Measurements from ENCODE around the gene ZNF37A.
"Not testable (repeated sequence)": the region's sequence is repeated elsewhere in the genome, so short reads cannot be mapped to it uniquely, and the experiment has no call there.

The ZNF37A gene

DNA sequence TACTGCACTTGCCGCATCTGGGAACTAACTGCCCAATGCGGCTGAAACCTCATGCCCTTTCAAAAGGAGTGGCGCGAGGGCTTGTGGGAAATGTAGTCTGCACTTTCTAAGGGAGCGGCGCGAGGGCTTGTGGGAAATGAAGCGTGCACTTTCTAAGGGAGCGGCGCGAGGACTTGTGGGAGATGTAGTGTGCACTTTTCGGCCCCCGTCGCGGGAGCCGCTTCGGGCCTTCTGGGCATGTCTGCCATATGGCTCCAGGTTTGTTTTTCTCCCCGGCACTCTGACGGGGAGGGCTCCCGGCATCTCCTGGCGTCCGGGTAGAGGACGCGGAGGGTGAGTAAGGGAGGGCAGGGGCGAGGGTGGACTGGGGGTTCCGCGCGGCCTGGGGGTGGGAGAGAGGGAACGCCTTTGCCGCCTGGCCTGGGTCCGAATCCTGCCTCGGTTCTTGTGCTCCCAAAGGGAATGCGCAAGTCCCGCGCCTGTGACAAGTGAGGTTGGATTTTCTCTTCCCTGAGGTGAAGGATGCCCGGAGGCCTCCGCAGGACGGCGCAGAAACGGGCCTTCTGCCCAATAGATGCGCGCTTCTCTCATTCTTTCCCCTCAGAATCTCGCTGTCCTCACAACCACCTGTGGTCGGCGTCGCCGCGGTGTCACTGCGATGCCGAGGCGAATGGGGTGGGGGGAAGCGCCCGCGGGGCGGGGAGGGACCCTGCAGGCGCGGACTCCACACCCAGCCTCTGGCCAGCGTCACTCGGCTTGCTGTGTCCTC lies at the start of gene ZNF37A:
Gene ZNF37A, plus strand, starts transcription at position 180 of the 769 bp plus-strand sequence. CDS start 2,281 bp downstream, outside the sequence.
- TF ChIP-seq, protein P1, sequence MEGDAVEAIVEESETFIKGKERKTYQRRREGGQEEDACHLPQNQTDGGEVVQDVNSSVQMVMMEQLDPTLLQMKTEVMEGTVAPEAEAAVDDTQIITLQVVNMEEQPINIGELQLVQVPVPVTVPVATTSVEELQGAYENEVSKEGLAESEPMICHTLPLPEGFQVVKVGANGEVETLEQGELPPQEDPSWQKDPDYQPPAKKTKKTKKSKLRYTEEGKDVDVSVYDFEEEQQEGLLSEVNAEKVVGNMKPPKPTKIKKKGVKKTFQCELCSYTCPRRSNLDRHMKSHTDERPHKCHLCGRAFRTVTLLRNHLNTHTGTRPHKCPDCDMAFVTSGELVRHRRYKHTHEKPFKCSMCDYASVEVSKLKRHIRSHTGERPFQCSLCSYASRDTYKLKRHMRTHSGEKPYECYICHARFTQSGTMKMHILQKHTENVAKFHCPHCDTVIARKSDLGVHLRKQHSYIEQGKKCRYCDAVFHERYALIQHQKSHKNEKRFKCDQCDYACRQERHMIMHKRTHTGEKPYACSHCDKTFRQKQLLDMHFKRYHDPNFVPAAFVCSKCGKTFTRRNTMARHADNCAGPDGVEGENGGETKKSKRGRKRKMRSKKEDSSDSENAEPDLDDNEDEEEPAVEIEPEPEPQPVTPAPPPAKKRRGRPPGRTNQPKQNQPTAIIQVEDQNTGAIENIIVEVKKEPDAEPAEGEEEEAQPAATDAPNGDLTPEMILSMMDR (IDR thresholded peaks at IDR 0.05; ENCODE audit: control insufficient read depth, insufficient read depth, low read depth, low read length, missing control alignments), result no peak

DNA sequence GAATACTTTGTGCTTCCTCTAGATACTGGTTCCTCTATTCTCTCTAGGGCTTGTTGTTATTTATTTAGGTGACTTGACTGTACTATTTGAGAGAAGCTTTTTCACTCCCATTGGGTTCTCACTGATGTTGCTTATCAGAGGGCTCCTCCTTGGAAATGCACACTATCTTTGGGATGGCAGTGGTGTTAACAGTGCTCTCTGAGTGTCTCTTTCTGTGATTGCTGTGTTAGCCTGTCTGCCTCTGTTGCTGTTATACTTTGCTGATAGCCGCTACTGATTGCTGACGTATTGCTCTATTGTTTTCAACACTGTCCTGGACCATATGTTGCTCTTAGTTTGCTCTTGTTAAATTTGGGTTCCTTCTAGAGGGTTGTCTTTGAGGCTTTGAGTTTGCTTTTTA lies 49.0 kb upstream of the ZNF37A start:
- DNase-seq (ENCODE audit: low read depth), result no peak
- H3K4me3 ChIP-seq (ENCODE audit: control insufficient read depth, low read depth, low read length), result no peak overlapping the region
- TF ChIP-seq, protein P1 (IDR thresholded peaks at IDR 0.05; ENCODE audit: control insufficient read depth, insufficient read depth, low read depth, low read length, missing control alignments), result no peak

More for the DNA sequence above, at the start of gene ZNF37A:
- peak; percentile 82 for DNase-seq (ENCODE audit: low read depth)
- H3K4me3 ChIP-seq (ENCODE audit: control insufficient read depth, low read depth, low read length), result peak within 1 kb of the TSS; percentile 84

DNA sequence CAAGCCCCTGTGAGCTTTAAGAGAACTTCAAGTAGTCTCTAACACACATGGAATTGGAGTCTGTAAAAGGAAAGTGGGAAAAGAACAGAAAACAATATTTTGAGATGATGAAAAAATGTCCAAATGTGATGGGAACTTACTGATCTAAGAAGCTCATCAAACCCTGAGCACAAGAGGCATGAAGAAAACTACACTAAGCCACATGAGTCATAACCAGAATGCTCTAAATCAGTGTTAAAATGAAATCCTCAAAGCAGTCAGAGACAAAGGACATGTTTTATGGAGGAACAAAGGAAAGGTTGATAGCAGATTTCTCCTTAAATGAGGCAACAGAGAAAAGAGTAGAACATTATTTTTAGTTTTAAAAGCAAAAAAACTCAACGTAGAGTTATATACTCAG lies 46.5 kb upstream of the ZNF37A start:
- no peak overlapping the region for H3K4me3 ChIP-seq (ENCODE audit: control insufficient read depth, low read depth, low read length)
- TF ChIP-seq, protein P1 (IDR thresholded peaks at IDR 0.05; ENCODE audit: control insufficient read depth, insufficient read depth, low read depth, low read length, missing control alignments), result no peak
- peak; percentile 11 for DNase-seq (ENCODE audit: low read depth)

DNA sequence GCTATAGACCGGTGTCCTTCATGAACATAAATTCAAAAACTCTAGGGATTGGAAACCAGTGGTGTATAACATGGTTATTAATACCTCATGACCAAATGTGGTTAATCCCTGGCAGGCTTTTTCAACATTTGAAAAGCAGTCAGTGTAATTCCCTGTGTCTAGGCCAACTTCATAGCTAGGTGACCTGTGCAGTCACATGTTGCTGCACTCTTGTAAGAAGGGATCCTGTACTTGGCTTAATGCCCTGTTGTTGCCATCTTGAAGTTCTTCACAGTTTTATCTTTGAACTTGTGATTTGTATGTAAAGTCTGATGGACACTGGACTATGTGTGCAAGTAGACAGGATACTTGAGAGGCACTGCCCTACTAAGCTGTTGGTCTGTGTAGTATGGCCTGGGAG lies 43.9 kb upstream of the ZNF37A start:
- no peak for DNase-seq (ENCODE audit: low read depth)
- no peak overlapping the region for H3K4me3 ChIP-seq (ENCODE audit: control insufficient read depth, low read depth, low read length)
- TF ChIP-seq, protein P1 (IDR thresholded peaks at IDR 0.05; ENCODE audit: control insufficient read depth, insufficient read depth, low read depth, low read length, missing control alignments), result no peak

DNA sequence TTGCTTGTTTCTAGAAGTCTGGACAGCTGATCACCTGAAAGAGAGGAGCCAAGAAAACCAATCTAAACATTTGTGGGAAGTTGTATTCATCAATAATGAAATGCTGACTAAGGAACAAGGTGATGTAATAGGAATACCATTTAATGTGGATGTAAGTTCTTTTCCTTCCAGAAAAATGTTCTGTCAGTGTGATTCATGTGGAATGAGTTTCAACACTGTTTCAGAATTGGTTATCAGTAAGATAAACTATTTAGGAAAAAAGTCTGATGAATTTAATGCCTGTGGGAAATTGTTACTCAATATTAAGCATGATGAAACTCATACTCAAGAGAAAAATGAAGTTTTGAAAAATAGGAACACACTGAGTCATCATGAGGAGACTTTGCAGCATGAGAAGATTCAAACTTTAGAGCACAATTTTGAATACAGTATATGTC lies 39.8 kb upstream of the ZNF37A start:
- no peak overlapping the region for H3K4me3 ChIP-seq (ENCODE audit: control insufficient read depth, low read depth, low read length)
- TF ChIP-seq, protein P1 (IDR thresholded peaks at IDR 0.05; ENCODE audit: control insufficient read depth, insufficient read depth, low read depth, low read length, missing control alignments), result no peak
- DNase-seq (ENCODE audit: low read depth), result peak; percentile 76

DNA sequence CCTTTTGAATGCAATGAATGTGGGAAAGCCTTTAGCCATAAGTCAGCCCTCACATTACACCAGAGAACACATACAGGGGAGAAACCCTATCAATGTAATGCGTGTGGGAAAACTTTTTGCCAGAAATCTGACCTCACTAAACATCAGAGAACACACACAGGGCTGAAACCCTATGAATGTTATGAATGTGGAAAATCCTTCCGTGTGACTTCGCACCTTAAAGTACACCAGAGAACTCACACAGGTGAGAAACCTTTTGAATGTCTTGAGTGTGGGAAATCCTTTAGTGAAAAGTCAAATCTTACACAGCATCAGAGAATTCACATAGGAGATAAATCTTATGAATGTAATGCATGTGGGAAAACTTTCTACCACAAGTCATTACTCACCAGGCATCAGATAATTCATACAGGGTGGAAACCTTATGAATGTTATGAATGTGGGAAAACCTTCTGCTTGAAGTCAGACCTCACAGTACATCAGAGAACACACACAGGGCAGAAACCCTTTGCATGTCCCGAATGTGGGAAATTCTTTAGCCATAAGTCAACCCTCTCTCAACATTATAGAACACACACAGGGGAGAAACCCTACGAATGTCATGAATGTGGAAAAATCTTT lies 38.8 kb upstream of the ZNF37A start:
- H3K4me3 ChIP-seq (ENCODE audit: control insufficient read depth, low read depth, low read length); DNase-seq (ENCODE audit: low read depth): not testable (repeated sequence)

DNA sequence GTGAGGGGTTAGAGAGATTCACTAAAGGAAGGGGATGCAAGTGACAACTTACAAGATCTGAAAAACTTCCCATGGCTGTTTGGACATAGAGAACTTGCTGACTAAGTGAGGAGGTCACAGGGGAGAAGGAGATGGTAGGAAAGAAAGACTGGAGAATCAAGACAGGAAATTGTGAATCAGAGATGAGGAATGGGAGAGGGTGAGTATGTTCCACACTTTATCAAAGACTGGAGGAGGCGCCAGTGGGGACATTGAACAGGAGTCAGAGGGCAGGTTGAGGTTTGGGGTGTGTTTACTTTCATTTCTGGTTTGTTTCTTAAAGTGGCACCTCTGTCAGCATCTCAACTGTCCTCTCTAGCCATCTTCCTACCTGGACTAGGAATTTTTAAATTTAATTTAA lies 24.5 kb upstream of the ZNF37A start:
- not testable (repeated sequence) for DNase-seq (ENCODE audit: low read depth); H3K4me3 ChIP-seq (ENCODE audit: control insufficient read depth, low read depth, low read length)

All from AG09309 (cell line).